ENCODE measurements around the gene CCM2.

CCM2 gene

GRCh38 chr7:45086331-45087065 is 86.5 kb downstream of the CCM2 start:
- no peak overlapping the region for H3K4me3 ChIP-seq (replicated peaks; ENCODE audit: low read depth, low read length)
- DNase-seq (ENCODE audit: low read depth) = no peak
- TF ChIP-seq CTCF (IDR thresholded peaks at IDR 0.05; ENCODE audit: low read length, missing control alignments) = no peak

GRCh38 chr7:45087301-45088145 is 87.5 kb downstream of the CCM2 start:
- DNase-seq (ENCODE audit: low read depth) = no peak
- H3K4me3 ChIP-seq (replicated peaks; ENCODE audit: low read depth, low read length) = no peak overlapping the region
- no peak for TF ChIP-seq CTCF (IDR thresholded peaks at IDR 0.05; ENCODE audit: low read length, missing control alignments)

- TF ChIP-seq CTCF (IDR thresholded peaks at IDR 0.05; ENCODE audit: low read length, missing control alignments) = no peak
- no peak for DNase-seq (ENCODE audit: low read depth)
- peak overlapping the region; percentile 57 for H3K4me3 ChIP-seq (replicated peaks; ENCODE audit: low read depth, low read length)
Measured at GRCh38 chr7:45088146-45088701, 88.2 kb downstream of the CCM2 start.

GRCh38 chr7:45088821-45089340 is 88.9 kb downstream of the CCM2 start, which contains the start of gene NACAD:
TSS of gene NACAD (minus strand) at chr7:45088969. CDS start at chr7:45088894, 75 bp downstream.
- H3K4me3 ChIP-seq (replicated peaks; ENCODE audit: low read depth, low read length) = peak within 1 kb of the TSS; percentile 57
- TF ChIP-seq CTCF (IDR thresholded peaks at IDR 0.05; ENCODE audit: low read length, missing control alignments) = no peak
- no peak for DNase-seq (ENCODE audit: low read depth)

GRCh38 chr7:45089341-45089891 is 89.4 kb downstream of the CCM2 start:
- DNase-seq (ENCODE audit: low read depth) = peak; percentile 43
- H3K4me3 ChIP-seq (replicated peaks; ENCODE audit: low read depth, low read length) = peak overlapping the region; percentile 57
- TF ChIP-seq CTCF (IDR thresholded peaks at IDR 0.05; ENCODE audit: low read length, missing control alignments) = no peak

- H3K4me3 ChIP-seq (replicated peaks; ENCODE audit: low read depth, low read length) = no peak overlapping the region
- no peak for TF ChIP-seq CTCF (IDR thresholded peaks at IDR 0.05; ENCODE audit: low read length, missing control alignments)
- DNase-seq (ENCODE audit: low read depth) = no peak
Measured at GRCh38 chr7:45092100-45092930, 92.3 kb downstream of the CCM2 start.
